NCI-H2107 treated with DMSO at 0.1 percent for 48 hours (cell line): ENCODE results near the gene PRPF8.

Experiments
- DNase-seq: peaks from one replicate; lab custom pipeline; 2025; ENCODE audit not compliant: unreplicated experiment; lab: John Stamatoyannopoulos, UW

PRPF8 gene

GRCh38 chr17:1627982-1628855 is 56.4 kb downstream of the PRPF8 start, which contains the start of gene SLC43A2:
TSS of gene SLC43A2 (minus strand) at chr17:1628834. CDS start at chr17:1627874, 960 bp downstream.
- DNase-seq, result no peak

GRCh38 chr17:1627182-1627981 is 57.3 kb downstream of the PRPF8 start:
- no peak for DNase-seq

- no peak for DNase-seq
These were observed 58.3 kb downstream of the PRPF8 start for GRCh38 chr17:1626333-1626732.

GRCh38 chr17:1625581-1625980 is 59.1 kb downstream of the PRPF8 start:
- no peak for DNase-seq

- no peak for DNase-seq
These were observed 59.6 kb downstream of the PRPF8 start for GRCh38 chr17:1625053-1625452.

- no peak for DNase-seq
These were observed 60.0 kb downstream of the PRPF8 start for GRCh38 chr17:1624650-1625049.

- no peak for DNase-seq
These were observed 61.5 kb downstream of the PRPF8 start for GRCh38 chr17:1623057-1623630.

GRCh38 chr17:1621273-1621954 is 63.3 kb downstream of the PRPF8 start:
- no peak for DNase-seq

GRCh38 chr17:1620486-1620885 is 64.2 kb downstream of the PRPF8 start:
- DNase-seq, result no peak

- no peak for DNase-seq
These were observed 67.0 kb downstream of the PRPF8 start for GRCh38 chr17:1617620-1618174.

- no peak for DNase-seq
These were observed 68.6 kb downstream of the PRPF8 start for GRCh38 chr17:1616101-1616500.

GRCh38 chr17:1612400-1612799 is 72.3 kb downstream of the PRPF8 start:
- no peak for DNase-seq

- DNase-seq, result no peak
These were observed 73.0 kb downstream of the PRPF8 start for GRCh38 chr17:1611715-1612114.

- DNase-seq, result no peak
These were observed 76.0 kb downstream of the PRPF8 start for GRCh38 chr17:1608676-1609075.

GRCh38 chr17:1607971-1608320 is 76.7 kb downstream of the PRPF8 start:
- no peak for DNase-seq

- no peak for DNase-seq
These were observed 78.2 kb downstream of the PRPF8 start for GRCh38 chr17:1606352-1606985.

GRCh38 chr17:1605681-1606351 is 78.9 kb downstream of the PRPF8 start:
- DNase-seq, result no peak

GRCh38 chr17:1604831-1605528 is 79.7 kb downstream of the PRPF8 start:
- DNase-seq, result no peak

- DNase-seq, result no peak
These were observed 83.1 kb downstream of the PRPF8 start for GRCh38 chr17:1601571-1601970.
